Activated CD8-positive, alpha-beta memory T cell treated with anti-CD3 and anti-CD28 coated beads, Interleukin-2, amount 10 ng/mL, durations not matched to agents 7 days and 5 days (primary cell): ENCODE measurements around the gene HHAT. TPM values are rescaled to one million over a fixed set of nuclear protein-coding genes. Genes with fewer than 3 reads are reported as not detected.

Source experiments
- ATAC-seq: fragments of 150-1000 bp; cut with Tn5 transposase; one replicate; pipeline ENCODE4 v1.10.0; 2021; ENCODE audit warnings: moderate library complexity
- CTCF ChIA-PET: fragments of 350-600 bp; sonication (Branson Sonifier 250); formaldehyde crosslinking; loops from one replicate; lab custom pipeline; 2021; ENCODE audit warnings: antibody characterized with exemption; lab: Charles Lee
- DNase-seq: peaks from one replicate; pipeline ENCODE4 v3.0.0-alpha.2; 2020
- H3K27ac Mint-ChIP-seq: one replicate; pipeline ENCODE4 v1.8.0; 2021; ENCODE audit warnings: mild to moderate bottlenecking, mixed read lengths
- H3K27me3 Mint-ChIP-seq: one replicate; pipeline ENCODE4 v1.8.0; 2021; ENCODE audit warnings: mixed read lengths
- H3K36me3 Mint-ChIP-seq: one replicate; pipeline ENCODE4 v1.8.0; 2021; ENCODE audit warnings: mild to moderate bottlenecking, mixed read lengths
- H3K4me1 Mint-ChIP-seq: one replicate; pipeline ENCODE4 v1.8.0; 2021; ENCODE audit warnings: mixed read lengths
- H3K4me3 Mint-ChIP-seq: one replicate; pipeline ENCODE4 v1.8.0; 2021; ENCODE audit warnings: mild to moderate bottlenecking, moderate library complexity, mixed read lengths
- H3K9me3 Mint-ChIP-seq: one replicate; pipeline ENCODE4 v1.8.0; 2022; ENCODE audit warnings: low read depth, mixed read lengths
- total RNA-seq, 2 experiments: library from RNA; stranded (reverse); gene quantifications; one replicate each; pipeline ENCODE4 v1.2.3, GENCODE V29; 2021

Gene HHAT
- total RNA-seq, 2 experiments from 2014 or later: 0.23 to 0.64 TPM

DNA sequence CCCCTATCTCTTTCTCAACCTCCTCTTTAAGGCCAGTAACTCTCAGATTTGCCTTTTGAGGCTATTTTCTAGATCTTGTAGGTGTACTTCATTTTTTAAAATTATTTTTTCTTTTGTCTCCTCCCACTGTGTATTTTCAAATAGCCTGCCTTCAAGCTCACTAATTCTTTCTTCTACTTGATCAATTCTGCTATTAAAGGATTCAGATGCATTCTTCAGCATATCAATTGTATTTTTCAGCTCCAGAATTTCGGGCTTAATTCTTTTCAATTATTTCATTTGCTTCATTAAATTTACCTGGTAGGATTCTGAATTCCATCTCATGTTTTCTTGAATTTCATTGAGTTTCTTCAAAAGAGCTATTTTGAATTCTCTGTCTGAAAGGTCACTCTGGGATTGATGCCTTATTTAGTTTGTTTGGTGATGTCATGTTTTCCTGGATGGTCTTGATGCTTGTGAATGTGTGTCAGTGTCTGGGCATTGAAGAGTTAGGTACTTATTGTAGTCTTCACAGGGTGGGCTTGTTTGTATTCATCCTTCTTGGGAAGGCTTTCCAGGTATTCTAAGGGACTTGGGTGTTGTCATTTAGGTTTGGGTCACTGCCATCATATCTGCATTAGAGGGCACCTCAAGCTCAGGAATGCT lies 3.6 kb upstream of the HHAT start:
- no peak overlapping the region for H3K4me3 Mint-ChIP-seq
- peaks cover 16% of the 10 kb centered on the region for H3K4me1 Mint-ChIP-seq
- no peak overlapping the region for H3K27ac Mint-ChIP-seq
- H3K9me3 Mint-ChIP-seq: no peaks in the 10 kb centered on the region
- no peak for ATAC-seq
- DNase-seq: no peak
- CTCF ChIA-PET: interaction anchor here (0.7 kb wide), 1 partner anchor 14 kb away, joined by 3 read pairs; no protein-coding TSS in a partner anchor
- peaks cover 25% of the 10 kb centered on the region for H3K27me3 Mint-ChIP-seq
- peaks cover 1% of the 10 kb centered on the region for H3K36me3 Mint-ChIP-seq

DNA sequence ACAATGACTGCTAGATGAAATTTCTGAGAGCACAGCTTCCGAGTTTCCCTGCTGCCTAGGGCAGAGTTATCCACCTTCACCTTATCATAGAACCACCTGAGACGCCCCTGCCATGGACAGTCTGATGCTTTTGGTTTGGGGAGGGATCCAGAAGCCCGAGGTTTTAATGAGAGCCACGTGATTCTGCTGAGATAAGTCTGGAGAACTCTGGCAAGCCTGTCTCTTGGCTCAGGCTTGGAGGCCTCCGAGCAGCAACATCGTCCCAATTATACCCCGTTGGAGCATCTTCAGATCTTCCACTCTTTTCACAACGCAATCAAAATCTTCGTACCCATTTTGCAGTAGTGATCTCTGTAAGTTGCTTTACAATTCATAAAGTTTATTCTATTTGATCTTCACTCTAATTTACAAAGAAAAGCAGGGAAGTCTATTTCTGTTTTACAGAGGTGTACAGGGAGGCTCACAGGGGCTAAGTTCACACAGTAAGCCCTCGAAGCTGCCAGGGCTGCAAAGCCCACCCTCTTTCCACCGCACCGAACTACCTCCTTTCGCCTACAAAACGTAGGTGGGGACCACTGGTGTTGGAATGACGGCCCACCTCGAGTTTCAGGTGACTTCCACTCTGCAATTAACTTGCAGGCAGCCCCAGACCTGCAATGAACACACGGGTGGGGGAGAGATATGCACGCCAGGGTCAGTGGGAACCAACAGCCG lies 513 bp upstream of the HHAT start:
- Mint-ChIP-seq H3K9me3 (no peaks in the 10 kb centered on the region), H3K36me3 (peaks cover 1% of the 10 kb centered on the region), H3K27me3 (peaks cover 37% of the 10 kb centered on the region), H3K4me3 (peak overlapping the region; percentile 88), H3K4me1 (peaks cover 39% of the 10 kb centered on the region), H3K27ac (peak overlapping the region; percentile 68)
- ATAC-seq (no peak), DNase-seq (no peak)
- CTCF ChIA-PET: no interaction called here

DNA sequence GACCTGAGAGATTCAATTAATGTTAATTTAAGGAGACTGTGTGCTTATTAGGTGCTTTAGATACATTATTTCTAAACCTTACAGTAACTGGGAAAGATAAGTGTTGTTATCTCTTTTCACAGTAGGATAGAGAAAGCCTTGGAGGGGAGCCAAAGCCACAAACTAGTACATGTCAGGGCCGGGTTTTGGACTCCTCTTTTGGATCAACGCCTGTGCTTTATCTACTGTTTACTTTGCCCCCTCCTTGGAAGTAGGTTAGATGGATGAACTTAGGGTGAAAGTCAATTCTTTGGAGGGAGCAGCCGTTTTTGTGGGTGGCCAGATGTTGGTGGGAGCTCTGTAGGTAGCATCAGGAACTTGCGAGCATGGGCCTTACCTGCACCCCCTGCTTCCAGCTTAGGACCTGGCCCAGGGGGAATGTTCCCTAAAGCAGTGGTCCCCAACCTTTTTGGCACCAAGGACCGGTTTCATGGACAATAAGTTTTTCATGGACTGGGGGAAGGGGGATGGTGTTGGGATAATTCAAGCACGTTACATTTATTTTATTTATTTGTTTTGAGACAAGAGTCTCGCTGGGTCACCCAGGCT lies 1.7 kb downstream of the HHAT start:
- peaks cover 40% of the 10 kb centered on the region for H3K27me3 Mint-ChIP-seq
- ATAC-seq: no peak
- no peak overlapping the region for H3K27ac Mint-ChIP-seq
- H3K9me3 Mint-ChIP-seq: no peaks in the 10 kb centered on the region
- peaks cover under 1% of the 10 kb centered on the region for H3K36me3 Mint-ChIP-seq
- no peak overlapping the region for H3K4me3 Mint-ChIP-seq
- peaks cover 39% of the 10 kb centered on the region for H3K4me1 Mint-ChIP-seq
- CTCF ChIA-PET: interaction anchor here (1.1 to 1.7 kb wide), 2 partner anchors 11 to 44 kb away, joined by 4 to 8 read pairs; no protein-coding TSS in a partner anchor
- DNase-seq: no peak

DNA sequence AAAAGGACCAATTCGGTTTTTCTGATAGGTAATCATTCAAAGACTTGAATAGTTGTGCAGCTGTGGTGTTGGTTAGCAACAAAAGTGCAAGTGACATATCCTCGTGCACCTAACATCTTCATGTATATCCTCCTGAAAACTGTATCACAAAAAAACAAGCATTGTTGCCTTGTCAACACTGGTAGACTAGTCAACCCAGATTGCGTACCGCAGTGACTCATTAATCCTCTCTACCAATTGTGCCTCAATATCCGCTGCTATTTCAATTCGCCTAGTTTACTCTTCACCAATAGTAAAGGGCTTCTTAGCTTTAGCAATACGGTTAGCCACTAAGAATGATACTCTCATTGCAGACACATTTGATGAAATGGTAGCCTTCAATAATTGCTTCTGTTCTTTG lies 3.5 kb downstream of the HHAT start:
- peak; percentile 73 for DNase-seq

DNA sequence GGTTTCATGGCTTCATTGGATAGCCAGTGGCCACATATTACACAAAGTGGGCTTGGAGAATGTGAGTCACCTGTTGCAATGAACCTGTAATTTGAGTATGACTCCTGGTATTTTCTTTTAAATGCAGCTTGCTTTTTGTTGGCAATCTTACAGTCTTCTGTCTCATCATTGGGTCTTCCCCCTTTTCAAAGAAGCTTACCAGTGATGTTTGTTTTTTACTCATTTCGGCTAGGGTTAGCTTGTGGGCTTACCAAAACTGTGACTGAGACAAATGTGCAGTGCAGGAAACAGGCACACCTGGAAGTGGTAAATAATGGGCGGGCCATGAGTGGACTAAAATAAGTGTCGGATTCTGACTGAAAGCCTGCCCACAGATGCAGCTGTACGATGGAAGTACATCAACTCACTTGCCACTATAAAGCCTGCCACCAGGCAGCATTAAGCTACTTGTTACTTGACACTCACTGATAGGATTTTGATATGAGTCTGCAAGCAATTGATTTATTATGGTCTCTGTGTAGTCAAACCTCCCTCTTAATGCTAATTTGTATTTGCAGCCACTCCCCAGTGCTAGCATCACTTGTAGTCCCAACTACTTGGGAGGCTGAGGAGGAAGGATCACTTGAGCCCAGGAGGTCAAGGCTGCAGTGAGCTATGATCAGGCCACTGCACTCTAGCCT lies 4.2 kb downstream of the HHAT start:
- CTCF ChIA-PET: interaction anchor here (0.8 to 1.8 kb wide), 8 partner anchors 11 to 74 kb away, joined by 3 to 14 read pairs (median 4); no protein-coding TSS in a partner anchor
- H3K4me3 Mint-ChIP-seq: peak overlapping the region; percentile 45
- H3K27ac Mint-ChIP-seq: peak overlapping the region; percentile 78
- H3K9me3 Mint-ChIP-seq: no peaks in the 10 kb centered on the region
- peaks cover 50% of the 10 kb centered on the region for H3K27me3 Mint-ChIP-seq
- H3K4me1 Mint-ChIP-seq: peaks cover 39% of the 10 kb centered on the region
- peak; percentile 92 for DNase-seq
- no peaks in the 10 kb centered on the region for H3K36me3 Mint-ChIP-seq
- peak; percentile 69 for ATAC-seq

More for the DNA sequence above, 3.5 kb downstream of the HHAT start:
- peak; percentile 46 for ATAC-seq
- Mint-ChIP-seq H3K9me3 (no peaks in the 10 kb centered on the region), H3K36me3 (no peaks in the 10 kb centered on the region), H3K27me3 (peaks cover 45% of the 10 kb centered on the region), H3K27ac (peak overlapping the region; percentile 78), H3K4me3 (no peak overlapping the region), H3K4me1 (peaks cover 39% of the 10 kb centered on the region)
- CTCF ChIA-PET: interaction anchor here (0.9 to 1.8 kb wide), 5 partner anchors 27 to 75 kb away, joined by 3 to 14 read pairs (median 5); no protein-coding TSS in a partner anchor

DNA sequence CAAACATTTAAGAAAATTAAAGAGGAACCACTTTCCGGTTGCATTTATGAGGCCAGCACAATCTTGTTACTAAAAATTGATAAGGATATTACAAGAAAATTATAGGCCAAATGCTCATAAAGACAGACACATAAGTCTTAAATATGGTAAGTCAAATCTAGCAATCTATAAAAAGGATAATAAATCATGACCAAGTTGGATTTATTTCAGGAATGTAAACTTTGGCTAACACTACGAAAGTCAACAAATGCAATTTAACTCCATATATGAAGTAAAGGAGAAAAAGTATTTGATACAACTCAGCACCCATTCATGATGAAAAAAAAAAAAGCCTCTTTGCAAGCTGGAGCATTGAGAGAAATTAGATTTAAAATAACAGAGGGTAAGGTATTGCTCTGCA lies 6.3 kb downstream of the HHAT start:
- no peak for ATAC-seq
- Mint-ChIP-seq H3K4me3 (no peak overlapping the region), H3K4me1 (peaks cover 28% of the 10 kb centered on the region), H3K36me3 (no peaks in the 10 kb centered on the region), H3K9me3 (no peaks in the 10 kb centered on the region), H3K27me3 (peaks cover 54% of the 10 kb centered on the region), H3K27ac (no peak overlapping the region)
- DNase-seq: no peak
- CTCF ChIA-PET: interaction anchor here (0.7 kb wide), 1 partner anchor 72 kb away, joined by 3 read pairs; no protein-coding TSS in a partner anchor

DNA sequence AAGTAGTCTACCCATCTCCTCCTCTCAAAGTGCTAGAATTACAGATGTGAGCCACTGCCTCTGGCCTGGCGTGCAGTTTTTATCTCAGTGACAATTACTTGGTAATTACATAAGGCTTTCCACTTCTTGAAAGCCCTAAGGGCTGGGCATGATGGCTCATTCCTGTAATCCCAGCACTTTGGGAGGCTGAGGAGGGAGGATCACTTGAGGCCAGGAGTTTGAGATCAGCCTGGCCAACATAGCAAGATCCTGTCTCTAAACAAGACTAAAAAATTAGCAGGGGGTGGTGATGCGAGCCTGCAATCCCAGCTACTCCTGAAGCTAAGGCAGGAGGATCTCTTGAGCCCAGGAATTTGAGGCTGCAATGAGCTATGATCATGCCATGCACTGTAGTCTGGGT lies 7.7 kb downstream of the HHAT start:
- H3K4me3 Mint-ChIP-seq: no peak overlapping the region
- ATAC-seq: no peak
- H3K27me3 Mint-ChIP-seq: peaks cover 56% of the 10 kb centered on the region
- peaks cover 34% of the 10 kb centered on the region for H3K4me1 Mint-ChIP-seq
- H3K36me3 Mint-ChIP-seq: no peaks in the 10 kb centered on the region
- no peak overlapping the region for H3K27ac Mint-ChIP-seq
- no peaks in the 10 kb centered on the region for H3K9me3 Mint-ChIP-seq
- DNase-seq: no peak
- CTCF ChIA-PET: interaction anchor here (0.9 kb wide), 1 partner anchor 38 kb away, joined by 3 read pairs; no protein-coding TSS in a partner anchor

- peaks cover 51% of the 10 kb centered on the region for H3K27me3 Mint-ChIP-seq
- ATAC-seq: no peak
- peaks cover 22% of the 10 kb centered on the region for H3K4me1 Mint-ChIP-seq
- no peak for DNase-seq
- no peak overlapping the region for H3K27ac Mint-ChIP-seq
- CTCF ChIA-PET: interaction anchor here (0.6 kb wide), 1 partner anchor 14 kb away, joined by 3 read pairs; no protein-coding TSS in a partner anchor
- no peaks in the 10 kb centered on the region for H3K36me3 Mint-ChIP-seq
- H3K4me3 Mint-ChIP-seq: no peak overlapping the region
- H3K9me3 Mint-ChIP-seq: no peaks in the 10 kb centered on the region
These were observed 10.8 kb downstream of the HHAT start for GRCh38 chr1:210339500-210339899.

GRCh38 chr1:210340311-210340710 lies 11.6 kb downstream of the HHAT start:
- peak; percentile 40 for ATAC-seq
- H3K4me1 Mint-ChIP-seq: peaks cover 22% of the 10 kb centered on the region
- no peak overlapping the region for H3K4me3 Mint-ChIP-seq
- CTCF ChIA-PET: interaction anchor here (1.0 to 2.3 kb wide), 5 partner anchors 10 to 794 kb away, joined by 3 to 9 read pairs (median 6); partner anchors contain the start of gene KCNH1
- no peaks in the 10 kb centered on the region for H3K9me3 Mint-ChIP-seq
- peaks cover 44% of the 10 kb centered on the region for H3K27me3 Mint-ChIP-seq
- H3K27ac Mint-ChIP-seq: no peak overlapping the region
- no peak for DNase-seq
- no peaks in the 10 kb centered on the region for H3K36me3 Mint-ChIP-seq

DNA sequence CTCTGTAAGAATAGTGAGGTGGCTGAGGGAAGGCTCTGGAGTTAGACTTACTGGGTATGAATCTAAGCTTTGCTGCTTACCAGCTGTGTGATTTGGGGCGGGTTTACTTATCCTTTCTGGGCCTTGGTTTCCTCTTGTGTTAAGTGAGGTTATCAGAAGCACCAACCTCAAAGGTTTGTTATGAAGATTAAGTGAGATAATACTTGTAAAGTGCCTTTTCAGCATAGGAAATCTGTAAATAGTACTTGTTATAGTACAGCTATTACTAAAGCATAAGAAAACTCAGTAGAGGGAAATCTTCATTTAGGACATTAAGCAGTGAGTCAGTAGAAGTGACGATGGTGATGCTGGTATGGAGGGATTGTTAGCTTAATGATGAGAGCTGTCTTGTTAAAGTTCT lies 12.1 kb downstream of the HHAT start:
- DNase-seq (peak; percentile 55), ATAC-seq (peak; percentile 76)
- CTCF ChIA-PET: interaction anchor here (1.0 to 2.3 kb wide), 5 partner anchors 11 to 793 kb away, joined by 3 to 9 read pairs (median 6); partner anchors contain the start of gene KCNH1
- Mint-ChIP-seq H3K9me3 (no peaks in the 10 kb centered on the region), H3K4me1 (peaks cover 22% of the 10 kb centered on the region), H3K4me3 (no peak overlapping the region), H3K27ac (no peak overlapping the region), H3K36me3 (no peaks in the 10 kb centered on the region), H3K27me3 (peaks cover 44% of the 10 kb centered on the region)

DNA sequence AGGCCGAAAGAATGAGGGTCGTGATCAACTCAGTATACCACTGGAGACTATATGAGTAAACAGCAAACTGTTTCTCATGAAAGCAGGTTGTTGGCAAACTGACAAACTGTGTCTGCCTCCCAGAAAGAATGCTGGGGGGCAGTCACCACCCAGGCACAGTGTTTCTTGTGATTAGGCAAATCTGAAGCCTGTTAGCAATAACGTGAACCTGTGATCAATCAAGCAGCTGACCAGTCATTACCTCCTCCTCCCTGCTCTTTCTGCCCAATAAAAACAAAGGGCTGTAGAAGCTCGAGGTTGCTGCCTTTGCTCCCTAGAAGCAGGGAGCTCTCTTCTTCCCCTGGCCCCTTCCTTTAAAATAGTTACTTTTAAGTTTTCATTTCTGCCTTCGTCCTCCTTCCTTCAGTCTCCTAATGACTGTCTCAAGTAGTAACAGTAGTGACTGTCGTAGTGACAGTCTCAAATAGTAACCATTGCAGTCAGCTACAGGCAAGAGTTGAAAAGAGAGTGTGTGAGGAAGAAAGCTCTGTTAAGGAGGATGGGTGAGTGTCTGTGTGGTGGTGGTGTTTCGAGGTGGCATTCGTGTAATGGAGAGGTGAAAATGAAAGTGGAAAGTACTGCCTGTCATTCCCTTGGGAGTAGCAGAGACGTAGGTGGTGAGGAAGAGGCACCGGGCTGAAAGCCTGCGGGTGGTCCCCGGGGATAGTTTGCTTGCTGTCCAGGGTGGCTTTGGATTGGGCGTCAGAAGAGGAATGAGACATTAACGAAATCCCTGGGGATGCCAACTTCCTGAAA lies 14.5 kb downstream of the HHAT start:
- peaks cover 26% of the 10 kb centered on the region for H3K4me1 Mint-ChIP-seq
- no peak for ATAC-seq
- no peaks in the 10 kb centered on the region for H3K36me3 Mint-ChIP-seq
- no peaks in the 10 kb centered on the region for H3K9me3 Mint-ChIP-seq
- H3K27me3 Mint-ChIP-seq: peaks cover 30% of the 10 kb centered on the region
- CTCF ChIA-PET: interaction anchor here (1.8 kb wide), 1 partner anchor 10 kb away, joined by 4 read pairs; no protein-coding TSS in a partner anchor
- no peak for DNase-seq
- H3K4me3 Mint-ChIP-seq: no peak overlapping the region
- H3K27ac Mint-ChIP-seq: no peak overlapping the region

- Mint-ChIP-seq H3K27me3 (peaks cover 19% of the 10 kb centered on the region), H3K27ac (no peak overlapping the region), H3K4me1 (peaks cover 26% of the 10 kb centered on the region), H3K9me3 (no peaks in the 10 kb centered on the region), H3K36me3 (no peaks in the 10 kb centered on the region), H3K4me3 (no peak overlapping the region)
- no peak for ATAC-seq
- DNase-seq: no peak
- CTCF ChIA-PET: no interaction called here
These were observed 16.0 kb downstream of the HHAT start for GRCh38 chr1:210344706-210345105.
